Activated CD4-positive, alpha-beta memory T cell treated with anti-CD3 and anti-CD28 coated beads for 36 hours (primary cell): ENCODE measurements around the gene EXOC6. TPM values are rescaled to one million over a fixed set of nuclear protein-coding genes. Genes with fewer than 3 reads are reported as not detected.
"Not testable (repeated sequence)": the region's sequence is repeated elsewhere in the genome, so short reads cannot be mapped to it uniquely, and the experiment has no call there.

ENCODE experiments used
- CTCF ChIA-PET: fragments of 350-600 bp; sonication (Branson Sonifier 250); formaldehyde crosslinking; loops from one replicate; lab custom pipeline; 2021; ENCODE audit warnings: antibody characterized with exemption, inconsistent platforms; lab: Charles Lee
- POLR2A ChIA-PET: fragments of 350-600 bp; sonication (Branson Sonifier 250); formaldehyde crosslinking; loops from one replicate; lab custom pipeline; 2021; ENCODE audit warnings: antibody characterized with exemption; lab: Charles Lee
- DNase-seq: peaks from one replicate; pipeline ENCODE4 v3.0.0-alpha.2; 2020
- H3K27ac Mint-ChIP-seq: one replicate; pipeline ENCODE4 v1.8.0; 2021; ENCODE audit warnings: mixed read lengths
- H3K27me3 Mint-ChIP-seq: one replicate; pipeline ENCODE4 v1.8.0; 2021; ENCODE audit warnings: mixed read lengths
- H3K36me3 Mint-ChIP-seq: one replicate; pipeline ENCODE4 v1.8.0; 2021; ENCODE audit warnings: mixed read lengths
- H3K4me1 Mint-ChIP-seq: one replicate; pipeline ENCODE4 v1.8.0; 2021; ENCODE audit warnings: low read depth, mixed read lengths
- H3K4me3 Mint-ChIP-seq: one replicate; pipeline ENCODE4 v1.8.0; 2021; ENCODE audit warnings: mild to moderate bottlenecking, mixed read lengths
- H3K9me3 Mint-ChIP-seq: one replicate; pipeline ENCODE4 v1.8.0; 2021; ENCODE audit warnings: mixed read lengths
- intact Hi-C: fragments of 100-400 bp; cut with micrococcal nuclease; formaldehyde crosslinking; loops from one replicate; pipeline ENCODE4 v1.15.1; 2023
- total RNA-seq, 2 experiments: library from RNA; stranded (reverse); gene quantifications; one replicate each; pipeline ENCODE4 v1.2.3, GENCODE V29; 2021

EXOC6 gene
- total RNA-seq, 2 experiments from 2014 or later, result 10.7 to 10.8 TPM

- H3K27me3 Mint-ChIP-seq, result no peaks in the 10 kb centered on the region
- no peaks in the 10 kb centered on the region for H3K9me3 Mint-ChIP-seq
- no peak overlapping the region for H3K27ac Mint-ChIP-seq
- POLR2A ChIA-PET, result no interaction called here
- CTCF ChIA-PET, result interaction anchor here (1.5 to 3.3 kb wide), 6 partner anchors 10 to 597 kb away, joined by 3 to 22 read pairs (median 4); partner anchors contain the start of genes EXOC6 and MYOF
- intact Hi-C loops, result loop anchor here (10.0 kb wide), 2 partner anchors 178 to 408 kb away; partner anchors contain the start of gene CYP26C1
- no peak for DNase-seq
- no peaks in the 10 kb centered on the region for H3K36me3 Mint-ChIP-seq
- H3K4me1 Mint-ChIP-seq, result peaks cover 2% of the 10 kb centered on the region
- H3K4me3 Mint-ChIP-seq, result no peak overlapping the region
Measured at GRCh38 chr10:92886334-92886961, 38.1 kb downstream of the EXOC6 start.

- ChIA-PET POLR2A (no interaction called here), CTCF (interaction anchor here (1.1 kb wide), 1 partner anchor 47 kb away, joined by 5 read pairs; no protein-coding TSS in a partner anchor)
- Mint-ChIP-seq H3K36me3 (no peaks in the 10 kb centered on the region), H3K27me3 (no peaks in the 10 kb centered on the region), H3K27ac (no peak overlapping the region), H3K9me3 (no peaks in the 10 kb centered on the region), H3K4me3 (no peak overlapping the region), H3K4me1 (peaks cover 12% of the 10 kb centered on the region)
- intact Hi-C loops, result no loop called here
- no peak for DNase-seq
Measured at GRCh38 chr10:92890471-92890870, 42.2 kb downstream of the EXOC6 start.

GRCh38 chr10:92891885-92892690 is 43.8 kb downstream of the EXOC6 start:
- Mint-ChIP-seq H3K4me1 (peaks cover 12% of the 10 kb centered on the region), H3K27me3 (no peaks in the 10 kb centered on the region), H3K27ac (no peak overlapping the region), H3K9me3 (no peaks in the 10 kb centered on the region), H3K4me3 (no peak overlapping the region), H3K36me3 (no peaks in the 10 kb centered on the region)
- intact Hi-C loops, result no loop called here
- ChIA-PET CTCF (no interaction called here), POLR2A (no interaction called here)
- DNase-seq, result no peak

- Mint-ChIP-seq H3K9me3 (no peaks in the 10 kb centered on the region), H3K27ac (no peak overlapping the region), H3K4me3 (no peak overlapping the region), H3K4me1 (peaks cover 12% of the 10 kb centered on the region), H3K27me3 (no peaks in the 10 kb centered on the region), H3K36me3 (no peaks in the 10 kb centered on the region)
- CTCF ChIA-PET, result no interaction called here
- no peak for DNase-seq
- POLR2A ChIA-PET, result no interaction called here
- intact Hi-C loops, result no loop called here
Measured at GRCh38 chr10:92892691-92893054, 44.4 kb downstream of the EXOC6 start.

- Mint-ChIP-seq H3K27ac (no peak overlapping the region), H3K4me3 (no peak overlapping the region), H3K36me3 (no peaks in the 10 kb centered on the region), H3K27me3 (no peaks in the 10 kb centered on the region), H3K4me1 (peaks cover 10% of the 10 kb centered on the region), H3K9me3 (no peaks in the 10 kb centered on the region)
- POLR2A ChIA-PET, result no interaction called here
- DNase-seq, result no peak
- intact Hi-C loops, result no loop called here
- CTCF ChIA-PET, result no interaction called here
Measured at GRCh38 chr10:92894081-92894655, 45.8 kb downstream of the EXOC6 start.

- ChIA-PET POLR2A (no interaction called here), CTCF (no interaction called here)
- Mint-ChIP-seq H3K27ac (no peak overlapping the region), H3K4me3 (no peak overlapping the region), H3K4me1 (peaks cover 27% of the 10 kb centered on the region), H3K27me3 (no peaks in the 10 kb centered on the region), H3K9me3 (no peaks in the 10 kb centered on the region), H3K36me3 (no peaks in the 10 kb centered on the region)
- no peak for DNase-seq
- intact Hi-C loops, result no loop called here
Measured at GRCh38 chr10:92897916-92898315, 49.6 kb downstream of the EXOC6 start.

- Mint-ChIP-seq H3K4me3 (no peak overlapping the region), H3K36me3 (peaks cover 3% of the 10 kb centered on the region), H3K4me1 (peaks cover 17% of the 10 kb centered on the region), H3K9me3 (no peaks in the 10 kb centered on the region), H3K27me3 (no peaks in the 10 kb centered on the region), H3K27ac (no peak overlapping the region)
- ChIA-PET CTCF (interaction anchor here (0.8 kb wide), 1 partner anchor 17 kb away, joined by 3 read pairs; no protein-coding TSS in a partner anchor), POLR2A (interaction anchor here (0.6 kb wide), 1 partner anchor 155 kb away, joined by 4 read pairs; no protein-coding TSS in a partner anchor)
- intact Hi-C loops, result no loop called here
- no peak for DNase-seq
Measured at GRCh38 chr10:92901819-92902251, 53.5 kb downstream of the EXOC6 start.

- Mint-ChIP-seq H3K27ac (no peak overlapping the region), H3K36me3 (peaks cover 6% of the 10 kb centered on the region), H3K9me3 (no peaks in the 10 kb centered on the region), H3K4me3 (no peak overlapping the region), H3K27me3 (no peaks in the 10 kb centered on the region), H3K4me1 (peaks cover 17% of the 10 kb centered on the region)
- DNase-seq, result no peak
- intact Hi-C loops, result no loop called here
- POLR2A ChIA-PET, result no interaction called here
- CTCF ChIA-PET, result no interaction called here
Measured at GRCh38 chr10:92903633-92904032, 55.3 kb downstream of the EXOC6 start.

GRCh38 chr10:92907280-92907679 is 59.0 kb downstream of the EXOC6 start:
- ChIA-PET CTCF (no interaction called here), POLR2A (no interaction called here)
- no peaks in the 10 kb centered on the region for H3K9me3 Mint-ChIP-seq
- H3K36me3 Mint-ChIP-seq, result peaks cover 7% of the 10 kb centered on the region
- no peak for DNase-seq
- no peaks in the 10 kb centered on the region for H3K27me3 Mint-ChIP-seq
- intact Hi-C loops, result no loop called here
- H3K4me1 Mint-ChIP-seq, result peaks cover 5% of the 10 kb centered on the region
- no peak overlapping the region for H3K4me3 Mint-ChIP-seq
- no peak overlapping the region for H3K27ac Mint-ChIP-seq

- H3K36me3 Mint-ChIP-seq, CTCF ChIA-PET, H3K27me3 Mint-ChIP-seq, DNase-seq, H3K4me1 Mint-ChIP-seq, H3K4me3 Mint-ChIP-seq, H3K9me3 Mint-ChIP-seq, H3K27ac Mint-ChIP-seq, POLR2A ChIA-PET, intact Hi-C loops: not testable (repeated sequence)
Measured at GRCh38 chr10:92912631-92913030, 64.3 kb downstream of the EXOC6 start.

- no peak for DNase-seq
- POLR2A ChIA-PET, result no interaction called here
- H3K27me3 Mint-ChIP-seq, result no peaks in the 10 kb centered on the region
- intact Hi-C loops, result no loop called here
- H3K36me3 Mint-ChIP-seq, result peaks cover 2% of the 10 kb centered on the region
- CTCF ChIA-PET, result interaction anchor here (1.0 kb wide), 1 partner anchor 14 kb away, joined by 3 read pairs; no protein-coding TSS in a partner anchor
- H3K27ac Mint-ChIP-seq, result no peak overlapping the region
- no peaks in the 10 kb centered on the region for H3K4me1 Mint-ChIP-seq
- no peak overlapping the region for H3K4me3 Mint-ChIP-seq
- no peaks in the 10 kb centered on the region for H3K9me3 Mint-ChIP-seq
Measured at GRCh38 chr10:92913973-92914372, 65.7 kb downstream of the EXOC6 start.
